ENCODE data around the gene TRIM50. TPM values are rescaled to one million over a fixed set of nuclear protein-coding genes. Genes with fewer than 3 reads are reported as not detected.

TRIM50 gene
- total and polyA plus RNA-seq, 7 donors: 0.07 to 3.0 (median 0.69) TPM; not detected in 2

GRCh38 chr7:73345538-73345937, 17.7 kb upstream of the TRIM50 start:
- 52 to 60% methylated on average over 4 of the region's 4 CpGs for WGBS, 2 donors
- Histone ChIP-seq H3K36me3 (no peaks in the 10 kb centered on the region), H3K9me3 (no peaks in the 10 kb centered on the region), H3K27me3 (peaks cover 0 to 5% (median 0%) of the 10 kb centered on the region in 3 donors), H3K4me1 (peaks cover 0 to 10% (median 6%) of the 10 kb centered on the region in 4 donors), H3K27ac (no peak overlapping the region), H3K4me3 (no peak overlapping the region)
- TF ChIP-seq POLR2AphosphoS5 (IDR thresholded peaks at IDR 0.05): no peak
- TF ChIP-seq EP300 (IDR thresholded peaks at IDR 0.05): no peak
- no peak for TF ChIP-seq CTCF (IDR thresholded peaks at IDR 0.05)
- no peak for TF ChIP-seq POLR2A (IDR thresholded peaks at IDR 0.05)
- DNase-seq: no peak
- intact Hi-C loops (cut with DNase I): loop anchor here (10.0 kb wide), 1 partner anchor 49 kb away; no protein-coding TSS in a partner anchor

- no peak overlapping the region for H3K4me3 ChIP-seq
- H3K9me3 ChIP-seq: no peaks in the 10 kb centered on the region
- H3K27ac ChIP-seq: no peak overlapping the region
- peaks cover 0 to 10% (median 6%) of the 10 kb centered on the region in 4 donors for H3K4me1 ChIP-seq
- TF ChIP-seq CTCF (IDR thresholded peaks at IDR 0.05): no peak
- no peak for TF ChIP-seq POLR2A (IDR thresholded peaks at IDR 0.05)
- TF ChIP-seq POLR2AphosphoS5 (IDR thresholded peaks at IDR 0.05): no peak
- TF ChIP-seq EP300 (IDR thresholded peaks at IDR 0.05): no peak
- intact Hi-C loops (cut with DNase I): loop anchor here (2.0 to 10.0 kb wide), 2 partner anchors 51 to 107 kb away; no protein-coding TSS in a partner anchor
- 60 to 79% methylated on average over 7 of the region's 7 CpGs for WGBS, 2 donors
- H3K36me3 ChIP-seq: no peaks in the 10 kb centered on the region
- no peak for DNase-seq
- peaks cover 0 to 5% (median 0%) of the 10 kb centered on the region in 3 donors for H3K27me3 ChIP-seq
Observed at GRCh38 chr7:73343671-73344380, 15.9 kb upstream of the TRIM50 start.

GRCh38 chr7:73342645-73343044, 14.8 kb upstream of the TRIM50 start:
- no peak for DNase-seq
- Histone ChIP-seq H3K9me3 (no peaks in the 10 kb centered on the region), H3K36me3 (no peaks in the 10 kb centered on the region), H3K4me1 (peaks cover 0 to 10% (median 6%) of the 10 kb centered on the region in 4 donors), H3K27me3 (peaks cover 0 to 2% (median 0%) of the 10 kb centered on the region in 3 donors), H3K27ac (no peak overlapping the region), H3K4me3 (peak overlapping the region in 1 of 4 donors; percentile 29)
- 43 to 60% methylated on average over 8 of the region's 8 CpGs for WGBS, 2 donors
- TF ChIP-seq POLR2AphosphoS5 (IDR thresholded peaks at IDR 0.05) (no peak), EP300 (IDR thresholded peaks at IDR 0.05) (no peak), CTCF (IDR thresholded peaks at IDR 0.05) (peak in 3 of 4 experiments; percentile 17 to 64 (median 44)), POLR2A (IDR thresholded peaks at IDR 0.05) (no peak)
- intact Hi-C loops (cut with DNase I): loop anchor here (2.0 to 10.0 kb wide), 2 partner anchors 52 to 108 kb away; no protein-coding TSS in a partner anchor

GRCh38 chr7:73341877-73342276, 14.0 kb upstream of the TRIM50 start:
- intact Hi-C loops (cut with DNase I): loop anchor here (2.0 to 10.0 kb wide), 2 partner anchors 53 to 109 kb away; no protein-coding TSS in a partner anchor
- Histone ChIP-seq H3K4me3 (no peak overlapping the region), H3K4me1 (peaks cover 0 to 10% (median 6%) of the 10 kb centered on the region in 4 donors), H3K27me3 (no peaks in the 10 kb centered on the region), H3K27ac (no peak overlapping the region), H3K36me3 (no peaks in the 10 kb centered on the region), H3K9me3 (no peaks in the 10 kb centered on the region)
- no peak for DNase-seq
- 59 to 74% methylated on average over 8 of the region's 8 CpGs for WGBS, 2 donors
- TF ChIP-seq POLR2A (IDR thresholded peaks at IDR 0.05): no peak
- no peak for TF ChIP-seq EP300 (IDR thresholded peaks at IDR 0.05)
- TF ChIP-seq CTCF (IDR thresholded peaks at IDR 0.05): no peak
- TF ChIP-seq POLR2AphosphoS5 (IDR thresholded peaks at IDR 0.05): no peak
